SJSA1 (cell line): Measurements from ENCODE around the gene TBC1D22A. TPM values are rescaled to one million over a fixed set of nuclear protein-coding genes. Genes with fewer than 3 reads are reported as not detected.
A peak's percentile ranks its signal among the peaks of the same experiment; 100 is the strongest.

ENCODE experiments used
- DNase-seq, 2 experiments: peaks; one replicate each; pipeline ENCODE4 v3.0.0-alpha.2; 2015 to 2020; ENCODE audit warnings: low spot score in 2 of 2, low read depth in 1 of 2
- H3K27ac ChIP-seq: fragments of 250-450 bp; sonication (Bioruptor Pico); 2 replicates; pipeline ENCODE4 v1.5.1; 2020; ENCODE audit warnings: mild to moderate bottlenecking, moderate library complexity
- H3K27me3 ChIP-seq: fragments of 250-450 bp; sonication (Bioruptor Pico); replicated peaks from 2 replicates; pipeline ENCODE4 v1.5.1; 2020; ENCODE audit warnings: mild to moderate bottlenecking, moderate library complexity
- H3K36me3 ChIP-seq: fragments of 250-450 bp; sonication (Bioruptor Pico); 2 replicates; pipeline ENCODE4 v1.5.1; 2020; ENCODE audit warnings: mild to moderate bottlenecking
- H3K4me1 ChIP-seq: fragments of 250-450 bp; sonication (Bioruptor Pico); replicated peaks from 2 replicates; pipeline ENCODE4 v1.6.1; 2021; ENCODE audit warnings: mild to moderate bottlenecking
- H3K4me3 ChIP-seq: fragments of 250-450 bp; sonication (Bioruptor Pico); 2 replicates; pipeline ENCODE4 v1.5.1; 2020; ENCODE audit warnings: mild to moderate bottlenecking
- H3K9me3 ChIP-seq: fragments of 250-450 bp; sonication (Bioruptor Pico); replicated peaks from 2 replicates; pipeline ENCODE4 v1.5.1; 2020; ENCODE audit warnings: mild to moderate bottlenecking
- total RNA-seq: library from RNA; depleted of rRNA; stranded (reverse); fragments of >200 nt; shearing (Covaris generic); gene quantifications from 2 replicates; pipeline ENCODE4 v1.2.3, GENCODE V29; 2014; rRNA removed

The TBC1D22A gene
- total RNA-seq, 1 experiment from 2014 or later: 10.5 TPM

GRCh38 chr22:47213571-47214230 lies 451.3 kb downstream of the TBC1D22A start:
- Histone ChIP-seq H3K9me3 (no peaks in the 10 kb centered on the region), H3K4me1 (no peaks in the 10 kb centered on the region), H3K4me3 (no peak overlapping the region), H3K36me3 (no peaks in the 10 kb centered on the region), H3K27ac (no peak overlapping the region), H3K27me3 (peaks cover 10% of the 10 kb centered on the region; the same call in 1 of the 2 replicates)
- DNase-seq: peak in 1 of 2 experiments; percentile 50

GRCh38 chr22:47215851-47216250 lies 453.4 kb downstream of the TBC1D22A start:
- Histone ChIP-seq H3K4me3 (no peak overlapping the region), H3K27me3 (peaks cover 11% of the 10 kb centered on the region; the same call in 1 of the 2 replicates), H3K36me3 (no peaks in the 10 kb centered on the region), H3K4me1 (no peaks in the 10 kb centered on the region), H3K9me3 (0 out of 2 replicates have a peak, but pooled peaks cover under 1% of the 10 kb centered on the region), H3K27ac (no peak overlapping the region)
- DNase-seq: no peak

GRCh38 chr22:47218671-47219070 lies 456.2 kb downstream of the TBC1D22A start:
- Histone ChIP-seq H3K27ac (no peak overlapping the region), H3K27me3 (peaks cover 27% of the 10 kb centered on the region), H3K4me3 (no peak overlapping the region), H3K9me3 (0 out of 2 replicates have a peak, but pooled peaks cover 4% of the 10 kb centered on the region), H3K4me1 (no peaks in the 10 kb centered on the region), H3K36me3 (no peaks in the 10 kb centered on the region)
- DNase-seq: no peak

GRCh38 chr22:47219789-47220188 lies 457.3 kb downstream of the TBC1D22A start:
- H3K27me3 ChIP-seq: peaks cover 27% of the 10 kb centered on the region
- no peak overlapping the region for H3K4me3 ChIP-seq
- no peaks in the 10 kb centered on the region for H3K36me3 ChIP-seq
- H3K4me1 ChIP-seq: no peaks in the 10 kb centered on the region
- H3K9me3 ChIP-seq: 0 out of 2 replicates have a peak, but pooled peaks cover 4% of the 10 kb centered on the region
- DNase-seq: no peak
- no peak overlapping the region for H3K27ac ChIP-seq

- 0 out of 2 replicates have a peak, but pooled peaks cover 4% of the 10 kb centered on the region for H3K9me3 ChIP-seq
- no peak for DNase-seq
- no peaks in the 10 kb centered on the region for H3K4me1 ChIP-seq
- H3K27me3 ChIP-seq: peaks cover 27% of the 10 kb centered on the region
- no peaks in the 10 kb centered on the region for H3K36me3 ChIP-seq
- H3K27ac ChIP-seq: no peak overlapping the region
- H3K4me3 ChIP-seq: no peak overlapping the region
Measured at GRCh38 chr22:47220752-47221151, 458.3 kb downstream of the TBC1D22A start.

- Histone ChIP-seq H3K27ac (no peak overlapping the region), H3K36me3 (no peaks in the 10 kb centered on the region), H3K4me1 (no peaks in the 10 kb centered on the region), H3K9me3 (0 out of 2 replicates have a peak, but pooled peaks cover 4% of the 10 kb centered on the region), H3K4me3 (no peak overlapping the region), H3K27me3 (peaks cover 27% of the 10 kb centered on the region)
- no peak for DNase-seq
Measured at GRCh38 chr22:47221840-47222615, 459.6 kb downstream of the TBC1D22A start.

Other genes with a start within 250 kb of the TBC1D22A start
- gene CELSR1, start 225.0 kb upstream of the TBC1D22A start, total RNA-seq: 0.41 and 1.1 TPM in 2 replicates
- gene GRAMD4, start 142.3 kb upstream of the TBC1D22A start, total RNA-seq: 5.8 and 6.9 TPM in 2 replicates
- gene CERK, start 24.4 kb upstream of the TBC1D22A start, total RNA-seq: 45.0 and 61.6 TPM in 2 replicates